ENCODE results near the gene KCNIP3.

The KCNIP3 gene

GRCh38 chr2:95317665-95318425, 20.7 kb downstream of the KCNIP3 start:
- TF ChIP-seq ZNF707 (tag by site-specific recombination; IDR thresholded peaks at IDR 0.05), result no peak
- TF ChIP-seq ZBTB6 (tag by site-specific recombination; IDR thresholded peaks at IDR 0.05), result no peak
- no peak for TF ChIP-seq ZNF155 (tag by site-specific recombination; IDR thresholded peaks at IDR 0.05)
- no peak for TF ChIP-seq KLF7 (tag by site-specific recombination; IDR thresholded peaks at IDR 0.05; ENCODE audit: borderline replicate concordance)
- no peak for TF ChIP-seq OSR2 (tag by site-specific recombination; IDR thresholded peaks at IDR 0.05)
- TF ChIP-seq EGR2 (tag by site-specific recombination; IDR thresholded peaks at IDR 0.05; ENCODE audit: low read depth), result no peak
- no peak for TF ChIP-seq ZFP41 (tag by site-specific recombination; IDR thresholded peaks at IDR 0.05; ENCODE audit: borderline replicate concordance)
- no peaks in the 10 kb centered on the region for H3K4me1 ChIP-seq (ENCODE audit: control insufficient read depth, insufficient read depth, low read length)
- POLR2A ChIA-PET, result no interaction called here
- no peaks in the 10 kb centered on the region for H3K9me3 ChIP-seq (ENCODE audit: control insufficient read depth, insufficient read depth, low read depth, low read length)
- no peaks in the 10 kb centered on the region for H3K36me3 ChIP-seq (ENCODE audit: control insufficient read depth in 2 of 2, insufficient read depth in 1 of 2, low read length in 2 of 2)
- CTCF ChIA-PET, result interaction anchor here (0.7 to 5.2 kb wide), 3 partner anchors 10 to 87 kb away, joined by 3 to 27 read pairs (median 4); no protein-coding TSS in a partner anchor
- no peak overlapping the region for H3K4me3 ChIP-seq (ENCODE audit: low read depth, low read length)
- no peak overlapping the region for H3K27ac ChIP-seq (ENCODE audit: extremely low read depth, low read depth, low read length)

GRCh38 chr2:95318431-95319220, 21.5 kb downstream of the KCNIP3 start:
- ChIA-PET CTCF (interaction anchor here (0.6 to 5.2 kb wide), 4 partner anchors 27 to 94 kb away, joined by 3 to 27 read pairs (median 3); no protein-coding TSS in a partner anchor), POLR2A (no interaction called here)
- Histone ChIP-seq H3K27ac (ENCODE audit: extremely low read depth, low read depth, low read length) (no peak overlapping the region), H3K4me3 (ENCODE audit: low read depth, low read length) (no peak overlapping the region), H3K36me3 (ENCODE audit: control insufficient read depth in 2 of 2, insufficient read depth in 1 of 2, low read length in 2 of 2) (no peaks in the 10 kb centered on the region), H3K9me3 (ENCODE audit: control insufficient read depth, insufficient read depth, low read depth, low read length) (no peaks in the 10 kb centered on the region), H3K4me1 (ENCODE audit: control insufficient read depth, insufficient read depth, low read length) (no peaks in the 10 kb centered on the region)
- TF ChIP-seq ZNF132 (tag by site-specific recombination; IDR thresholded peaks at IDR 0.05; ENCODE audit: borderline replicate concordance), result no peak
- no peak for TF ChIP-seq ZNF692 (tag by site-specific recombination; IDR thresholded peaks at IDR 0.05)
- TF ChIP-seq MEIS1 (CRISPR knock-in tag; IDR thresholded peaks at IDR 0.05; ENCODE audit: borderline replicate concordance), result no peak
- TF ChIP-seq ZNF24 (tag by site-specific recombination; IDR thresholded peaks at IDR 0.05), result no peak
- no peak for TF ChIP-seq ZNF362 (tag by site-specific recombination; IDR thresholded peaks at IDR 0.05)
- TF ChIP-seq BCL11B (tag by site-specific recombination; IDR thresholded peaks at IDR 0.05; ENCODE audit: low read depth), result no peak
- no peak for TF ChIP-seq ZNF658 (tag by site-specific recombination; IDR thresholded peaks at IDR 0.05)
- no peak for TF ChIP-seq ZNF621 (tag by site-specific recombination; IDR thresholded peaks at IDR 0.05)
- no peak for TF ChIP-seq ZNF707 (tag by site-specific recombination; IDR thresholded peaks at IDR 0.05)
